Ishikawa (cell line): ENCODE measurements around the gene RITA1.

Experiments
- CEBPB ChIP-seq: IDR thresholded peaks from 2 replicates; pipeline ENCODE4 v1.6.1; 2012
- CREB1 ChIP-seq: IDR thresholded peaks from 2 replicates; pipeline ENCODE4 v1.6.1; 2012; ENCODE audit warnings: low read depth
- EGR1 ChIP-seq: IDR thresholded peaks from 2 replicates; pipeline ENCODE4 v1.6.1; 2012
- EP300 ChIP-seq: IDR thresholded peaks from 2 replicates; pipeline ENCODE4 v1.6.1; 2012; ENCODE audit warnings: borderline replicate concordance
- FOXM1 ChIP-seq: IDR thresholded peaks from 2 replicates; pipeline ENCODE4 v1.6.1; 2012; ENCODE audit warnings: low read depth, borderline replicate concordance
- MAX ChIP-seq: IDR thresholded peaks from 2 replicates; pipeline ENCODE4 v1.6.1; 2012
- NFIC ChIP-seq: IDR thresholded peaks from 2 replicates; pipeline ENCODE4 v1.6.1; 2012
- RAD21 ChIP-seq: IDR thresholded peaks from 2 replicates; pipeline ENCODE4 v1.6.1; 2012; ENCODE audit warnings: low read depth
- TAF1 ChIP-seq: IDR thresholded peaks from 2 replicates; pipeline ENCODE4 v1.6.1; 2012; ENCODE audit warnings: low read depth, mild to moderate bottlenecking
- TCF12 ChIP-seq: IDR thresholded peaks from 2 replicates; pipeline ENCODE4 v1.6.1; 2012; ENCODE audit warnings: low read depth
- TEAD4 ChIP-seq: IDR thresholded peaks from 2 replicates; pipeline ENCODE4 v1.6.1; 2012
- USF1 ChIP-seq: IDR thresholded peaks from 2 replicates; pipeline ENCODE4 v1.6.1; 2012
- YY1 ChIP-seq: IDR thresholded peaks from 2 replicates; pipeline ENCODE4 v1.6.1; 2012; ENCODE audit warnings: low read depth
- ZBTB7A ChIP-seq: IDR thresholded peaks from 2 replicates; pipeline ENCODE4 v1.6.1; 2012; ENCODE audit warnings: low read depth
- TF ChIP-seq, protein P1 (sequence below): IDR thresholded peaks from 2 replicates; pipeline ENCODE4 v1.6.1; 2012; ENCODE audit warnings: low read depth, mild to moderate bottlenecking

The RITA1 gene

DNA sequence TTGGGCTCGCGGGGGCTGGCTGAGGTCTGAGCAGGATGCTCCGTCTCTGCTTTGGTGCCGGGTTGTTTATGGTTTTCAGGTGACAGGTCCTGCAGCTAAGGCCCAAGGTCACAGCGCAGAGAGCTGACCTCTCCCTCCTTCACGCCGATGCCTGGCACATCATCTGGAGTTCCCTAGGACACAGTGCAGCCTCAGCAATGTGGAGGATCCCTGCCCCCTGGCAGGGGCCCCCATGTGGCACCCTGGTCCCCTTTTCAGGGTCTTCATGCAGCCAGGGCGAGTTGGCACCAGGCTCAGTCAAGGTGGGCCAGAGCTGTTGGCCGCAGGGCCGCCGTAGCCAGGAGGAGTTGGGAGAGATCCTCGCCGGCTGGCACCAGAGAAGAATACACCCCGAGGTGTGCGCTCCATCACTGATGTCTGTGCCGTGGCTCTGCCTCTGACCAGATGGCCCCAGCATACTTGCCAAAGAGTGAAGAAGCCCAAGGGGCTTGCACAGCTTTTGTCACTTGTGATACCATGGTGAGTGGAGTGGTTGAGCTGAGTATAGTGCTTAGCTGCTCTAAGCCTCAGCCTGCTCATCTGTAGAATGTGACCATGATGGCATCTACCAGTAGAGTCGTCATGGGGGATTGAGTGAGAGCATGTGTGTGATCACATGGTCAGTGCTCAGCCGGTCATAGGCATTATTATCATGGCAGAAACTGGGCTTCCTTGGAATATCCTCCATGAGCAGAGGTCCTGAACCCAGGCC is 46.7 kb downstream of the RITA1 start:
- TF ChIP-seq, protein P1, sequence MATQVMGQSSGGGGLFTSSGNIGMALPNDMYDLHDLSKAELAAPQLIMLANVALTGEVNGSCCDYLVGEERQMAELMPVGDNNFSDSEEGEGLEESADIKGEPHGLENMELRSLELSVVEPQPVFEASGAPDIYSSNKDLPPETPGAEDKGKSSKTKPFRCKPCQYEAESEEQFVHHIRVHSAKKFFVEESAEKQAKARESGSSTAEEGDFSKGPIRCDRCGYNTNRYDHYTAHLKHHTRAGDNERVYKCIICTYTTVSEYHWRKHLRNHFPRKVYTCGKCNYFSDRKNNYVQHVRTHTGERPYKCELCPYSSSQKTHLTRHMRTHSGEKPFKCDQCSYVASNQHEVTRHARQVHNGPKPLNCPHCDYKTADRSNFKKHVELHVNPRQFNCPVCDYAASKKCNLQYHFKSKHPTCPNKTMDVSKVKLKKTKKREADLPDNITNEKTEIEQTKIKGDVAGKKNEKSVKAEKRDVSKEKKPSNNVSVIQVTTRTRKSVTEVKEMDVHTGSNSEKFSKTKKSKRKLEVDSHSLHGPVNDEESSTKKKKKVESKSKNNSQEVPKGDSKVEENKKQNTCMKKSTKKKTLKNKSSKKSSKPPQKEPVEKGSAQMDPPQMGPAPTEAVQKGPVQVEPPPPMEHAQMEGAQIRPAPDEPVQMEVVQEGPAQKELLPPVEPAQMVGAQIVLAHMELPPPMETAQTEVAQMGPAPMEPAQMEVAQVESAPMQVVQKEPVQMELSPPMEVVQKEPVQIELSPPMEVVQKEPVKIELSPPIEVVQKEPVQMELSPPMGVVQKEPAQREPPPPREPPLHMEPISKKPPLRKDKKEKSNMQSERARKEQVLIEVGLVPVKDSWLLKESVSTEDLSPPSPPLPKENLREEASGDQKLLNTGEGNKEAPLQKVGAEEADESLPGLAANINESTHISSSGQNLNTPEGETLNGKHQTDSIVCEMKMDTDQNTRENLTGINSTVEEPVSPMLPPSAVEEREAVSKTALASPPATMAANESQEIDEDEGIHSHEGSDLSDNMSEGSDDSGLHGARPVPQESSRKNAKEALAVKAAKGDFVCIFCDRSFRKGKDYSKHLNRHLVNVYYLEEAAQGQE: no peak
- TF ChIP-seq RAD21 (no peak), CEBPB (no peak), TAF1 (no peak), EGR1 (no peak), USF1 (peak; percentile 19; the same call in 1 of the 2 replicates), YY1 (peak; percentile 50; the same call in 1 of the 2 replicates)

GRCh38 chr12:113232840-113233585 is 47.5 kb downstream of the RITA1 start:
- peak; percentile 87 for TF ChIP-seq NFIC
- TF ChIP-seq TCF12: peak; percentile 93
- TF ChIP-seq USF1: no peak; the same call in 1 of the 2 replicates
- peak; percentile 53; the same call in 1 of the 2 replicates for TF ChIP-seq YY1
- peak; percentile 82 for TF ChIP-seq EP300
- TF ChIP-seq MAX: peak; percentile 82
- TF ChIP-seq EGR1: peak; percentile 65; the same call in 1 of the 2 replicates
- no peak for TF ChIP-seq ZBTB7A
- peak; percentile 42 for TF ChIP-seq RAD21
- peak; percentile 78 for TF ChIP-seq TEAD4
- peak; percentile 40; the same call in 1 of the 2 replicates for TF ChIP-seq FOXM1
- TF ChIP-seq TAF1: no peak
- TF ChIP-seq CEBPB: peak; percentile 85
- TF ChIP-seq CREB1: peak; percentile 55
- TF ChIP-seq, protein P1: no peak

DNA sequence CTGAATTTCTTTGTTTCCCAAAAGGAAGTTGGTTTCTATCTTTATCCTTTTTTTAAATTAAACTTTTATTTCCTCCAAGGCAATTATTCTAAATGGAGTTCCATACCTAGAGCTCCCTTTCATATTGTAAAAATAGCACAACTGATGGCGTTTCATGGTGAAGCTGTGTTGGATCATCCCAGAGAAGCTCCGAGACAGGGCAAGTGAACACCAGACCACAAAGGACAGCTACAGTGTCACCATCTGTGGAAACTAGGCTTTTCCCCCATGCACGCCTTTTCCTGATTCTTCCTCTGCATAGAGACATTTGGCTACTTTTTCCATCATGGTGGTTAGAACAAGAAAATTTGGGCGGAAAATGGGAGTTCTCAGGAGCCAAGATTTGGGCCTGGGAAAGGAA is 48.4 kb downstream of the RITA1 start:
- no peak for TF ChIP-seq USF1
- TF ChIP-seq NFIC: no peak
- TF ChIP-seq CREB1: no peak
- no peak for TF ChIP-seq MAX
- TF ChIP-seq TEAD4: no peak
- no peak for TF ChIP-seq ZBTB7A
- TF ChIP-seq FOXM1: no peak
- TF ChIP-seq, protein P1: no peak
- TF ChIP-seq TCF12: no peak
- TF ChIP-seq CEBPB: no peak
- TF ChIP-seq EGR1: no peak
- no peak for TF ChIP-seq EP300
- TF ChIP-seq TAF1: no peak
- TF ChIP-seq RAD21: no peak
- TF ChIP-seq YY1: no peak
